ENCODE measurements around the gene SKAP2.

The SKAP2 gene

DNA sequence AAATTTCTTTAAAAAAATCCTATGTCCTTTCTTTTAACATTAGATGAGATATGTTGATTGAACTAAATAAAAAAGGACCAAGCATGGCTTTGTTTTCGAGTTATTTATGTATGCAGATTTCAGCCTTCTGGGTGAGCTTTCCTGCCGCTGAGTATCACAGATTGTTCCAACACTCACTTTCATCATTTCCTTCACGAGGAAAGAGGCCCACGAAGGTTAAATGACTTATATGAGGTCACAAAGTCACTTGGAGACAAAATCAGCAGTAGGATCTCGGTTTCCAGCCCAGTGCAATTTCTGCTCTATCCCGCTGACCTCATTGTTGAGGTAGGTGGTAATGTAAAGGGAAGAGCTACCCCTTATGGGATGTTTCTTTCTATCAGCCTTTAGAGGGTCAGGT, 226.8 kb downstream of the SKAP2 start:
- ChIA-PET POLR2A (no interaction called here), CTCF (interaction anchor here (1.5 kb wide), 1 partner anchor 30 kb away, joined by 5 read pairs; no protein-coding TSS in a partner anchor)
- no peak overlapping the region for H3K4me3 ChIP-seq (ENCODE audit: low read depth, low read length)
- no peak overlapping the region for H3K27ac ChIP-seq (ENCODE audit: extremely low read depth, low read depth, low read length)
- H3K36me3 ChIP-seq (ENCODE audit: control insufficient read depth in 2 of 2, insufficient read depth in 1 of 2, low read length in 2 of 2): no peaks in the 10 kb centered on the region; a peak in 1 of 3 replicates
- H3K4me1 ChIP-seq (ENCODE audit: control insufficient read depth, insufficient read depth, low read length): no peaks in the 10 kb centered on the region
- TF ChIP-seq ZNF664 (tag by site-specific recombination; IDR thresholded peaks at IDR 0.05): peak; percentile 68
- no peak for TF ChIP-seq BCL11A (tag by site-specific recombination; IDR thresholded peaks at IDR 0.05; ENCODE audit: low read depth)
- H3K9me3 ChIP-seq (ENCODE audit: control insufficient read depth, insufficient read depth, low read depth, low read length): no peaks in the 10 kb centered on the region

DNA sequence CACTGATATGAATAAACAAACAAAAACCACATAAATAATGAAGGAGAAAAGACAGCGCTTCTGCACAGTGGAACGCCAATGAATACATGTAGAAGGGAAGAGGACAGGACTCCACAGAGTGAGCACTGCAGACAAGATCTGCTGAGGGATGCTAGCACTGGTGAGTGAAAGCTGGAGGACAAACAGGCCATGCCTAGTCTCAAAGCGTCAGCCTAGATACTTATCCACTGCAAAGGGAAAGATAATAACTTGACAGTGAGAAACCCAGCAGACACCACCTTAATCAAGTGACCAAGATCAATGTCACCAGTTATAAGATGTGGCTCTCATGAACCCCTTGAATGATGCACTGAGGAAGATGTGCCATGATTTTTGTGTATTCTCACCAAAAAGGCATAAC, 227.6 kb downstream of the SKAP2 start:
- ChIA-PET CTCF (interaction anchor here (0.6 to 1.5 kb wide), 4 partner anchors 31 to 267 kb away, joined by 3 to 5 read pairs (median 3); no protein-coding TSS in a partner anchor), POLR2A (no interaction called here)
- H3K9me3 ChIP-seq (ENCODE audit: control insufficient read depth, insufficient read depth, low read depth, low read length): no peaks in the 10 kb centered on the region

More for the DNA sequence above, 227.6 kb downstream of the SKAP2 start:
- Histone ChIP-seq H3K36me3 (ENCODE audit: control insufficient read depth in 2 of 2, insufficient read depth in 1 of 2, low read length in 2 of 2) (no peaks in the 10 kb centered on the region), H3K4me3 (ENCODE audit: low read depth, low read length) (no peak overlapping the region), H3K4me1 (ENCODE audit: control insufficient read depth, insufficient read depth, low read length) (no peaks in the 10 kb centered on the region), H3K27ac (ENCODE audit: extremely low read depth, low read depth, low read length) (no peak overlapping the region)
- TF ChIP-seq ZNF423 (tag by site-specific recombination; IDR thresholded peaks at IDR 0.05) (no peak), ATF2 (tag by site-specific recombination; IDR thresholded peaks at IDR 0.05; ENCODE audit: low read depth) (no peak), PRDM10 (tag by site-specific recombination; IDR thresholded peaks at IDR 0.05) (no peak), ZNF544 (tag by site-specific recombination; IDR thresholded peaks at IDR 0.05) (no peak), HOXA7 (CRISPR knock-in tag; IDR thresholded peaks at IDR 0.05; ENCODE audit: borderline replicate concordance) (no peak), ZNF747 (tag by site-specific recombination; IDR thresholded peaks at IDR 0.05) (no peak), ZNF704 (tag by site-specific recombination; IDR thresholded peaks at IDR 0.05) (no peak)
- TF ChIP-seq, protein P1, sequence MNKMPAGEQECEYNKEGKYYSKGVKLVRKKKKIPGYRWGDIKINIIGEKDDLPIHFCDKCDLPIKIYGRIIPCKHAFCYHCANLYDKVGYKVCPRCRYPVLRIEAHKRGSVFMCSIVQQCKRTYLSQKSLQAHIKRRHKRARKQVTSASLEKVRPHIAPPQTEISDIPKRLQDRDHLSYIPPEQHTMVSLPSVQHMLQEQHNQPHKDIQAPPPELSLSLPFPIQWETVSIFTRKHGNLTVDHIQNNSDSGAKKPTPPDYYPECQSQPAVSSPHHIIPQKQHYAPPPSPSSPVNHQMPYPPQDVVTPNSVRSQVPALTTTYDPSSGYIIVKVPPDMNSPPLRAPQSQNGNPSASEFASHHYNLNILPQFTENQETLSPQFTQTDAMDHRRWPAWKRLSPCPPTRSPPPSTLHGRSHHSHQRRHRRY (tag by site-specific recombination; IDR thresholded peaks at IDR 0.05): no peak
